ENCODE data around the gene RBM23.

RBM23 gene

DNA sequence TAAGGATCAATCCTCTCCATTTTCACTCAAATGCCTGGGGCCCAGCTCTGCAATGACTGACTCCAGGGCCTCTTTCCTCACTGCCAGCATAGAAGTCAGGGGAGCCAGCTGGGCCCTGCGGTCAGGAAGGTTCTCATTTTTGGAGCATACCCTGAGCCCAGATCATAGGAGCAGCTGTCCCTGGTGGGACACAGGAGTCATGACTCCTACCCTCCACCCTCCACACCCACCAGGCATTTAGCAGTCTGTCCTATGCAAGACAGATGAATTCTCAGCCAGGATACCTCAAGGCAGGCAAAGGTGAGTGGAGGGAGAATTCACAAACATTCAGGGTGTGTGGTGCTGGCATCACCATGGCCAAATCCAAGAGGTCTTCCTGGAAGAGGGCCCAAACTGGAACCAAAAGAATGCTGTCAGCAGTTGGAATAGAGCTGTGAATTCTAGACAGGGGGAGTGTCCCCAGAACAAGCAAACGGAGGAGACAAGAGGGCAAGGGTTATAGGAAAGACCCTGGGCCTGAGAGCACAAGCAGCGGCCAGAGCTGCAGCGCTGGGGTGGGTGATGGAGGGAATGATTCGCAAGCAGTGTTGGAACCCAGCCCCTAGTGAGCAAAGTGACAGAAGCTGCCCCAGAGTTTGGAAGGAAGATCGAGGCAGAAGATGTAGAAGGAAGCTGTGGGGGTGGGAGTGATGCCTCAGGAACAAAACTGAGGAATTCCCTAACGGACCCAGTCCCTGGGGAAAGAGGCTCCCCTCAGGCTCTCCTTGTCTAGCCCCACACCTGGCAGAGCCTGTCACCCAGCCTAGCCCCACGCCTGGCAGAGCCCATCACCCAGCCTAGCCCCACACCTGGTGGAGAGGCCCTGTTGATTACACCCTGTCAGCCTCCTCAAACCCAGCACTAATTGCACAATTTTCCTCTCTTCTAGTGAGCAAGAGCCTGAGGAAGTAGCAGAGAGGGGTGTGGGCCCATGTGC lies 40.4 kb downstream of the RBM23 start:
- Histone ChIP-seq H3K4me1 (ENCODE audit: control insufficient read depth, insufficient read depth, low read length) (peaks cover 17% of the 10 kb centered on the region), H3K9me3 (ENCODE audit: control insufficient read depth, low read length) (no peaks in the 10 kb centered on the region), H3K36me3 (ENCODE audit: control insufficient read depth, insufficient read depth, low read length) (no peaks in the 10 kb centered on the region), H3K27me3 (ENCODE audit: control insufficient read depth, insufficient read depth, low read length, poor library complexity, severe bottlenecking) (no peaks in the 10 kb centered on the region), H3K4me3 (ENCODE audit: insufficient read depth, low read depth, low read length) (no peak overlapping the region), H3K27ac (ENCODE audit: insufficient read depth, low read depth, low read length, poor library complexity, severe bottlenecking) (no peak overlapping the region)
- WGBS, 2 experiments: 85 to 91% methylated on average over 8 of the region's 8 CpGs

DNA sequence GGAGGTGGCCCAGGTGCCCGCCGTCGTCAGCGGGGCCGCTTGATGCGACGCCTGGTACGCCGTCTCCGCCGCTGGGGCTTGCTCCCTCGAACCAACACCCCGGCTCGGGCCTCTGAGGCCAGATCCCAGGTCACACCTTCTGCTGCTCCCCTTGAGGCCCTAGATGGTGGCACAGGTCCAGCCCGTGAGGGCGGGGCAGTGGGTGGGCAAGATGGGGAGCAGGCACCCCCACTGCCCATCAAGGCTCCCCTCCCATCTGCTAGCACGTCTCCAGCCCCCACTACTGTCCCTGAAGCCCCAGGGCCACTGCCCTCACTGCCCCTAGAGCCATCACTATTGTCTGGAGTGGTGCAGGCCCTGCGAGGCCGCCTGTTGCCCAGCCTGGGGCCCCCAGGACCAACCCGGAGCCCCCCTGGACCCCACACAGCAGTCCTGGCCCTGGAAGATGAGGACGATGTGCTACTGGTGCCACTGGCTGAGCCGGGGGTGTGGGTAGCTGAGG lies 41.9 kb downstream of the RBM23 start:
- WGBS, 2 experiments: 94 to 96% methylated on average over 22 of the region's 22 CpGs
- Histone ChIP-seq H3K36me3 (ENCODE audit: control insufficient read depth, insufficient read depth, low read length) (no peaks in the 10 kb centered on the region), H3K9me3 (ENCODE audit: control insufficient read depth, low read length) (no peaks in the 10 kb centered on the region), H3K4me1 (ENCODE audit: control insufficient read depth, insufficient read depth, low read length) (peaks cover 4% of the 10 kb centered on the region), H3K27me3 (ENCODE audit: control insufficient read depth, insufficient read depth, low read length, poor library complexity, severe bottlenecking) (no peaks in the 10 kb centered on the region), H3K4me3 (ENCODE audit: insufficient read depth, low read depth, low read length) (no peak overlapping the region), H3K27ac (ENCODE audit: insufficient read depth, low read depth, low read length, poor library complexity, severe bottlenecking) (no peak overlapping the region)

GRCh38 chr14:22875748-22876319 lies 43.1 kb downstream of the RBM23 start:
- no peaks in the 10 kb centered on the region for H3K36me3 ChIP-seq (ENCODE audit: control insufficient read depth, insufficient read depth, low read length)
- H3K27ac ChIP-seq (ENCODE audit: insufficient read depth, low read depth, low read length, poor library complexity, severe bottlenecking): no peak overlapping the region
- 95 to 96% methylated on average over 20 of the region's 20 CpGs for WGBS, 2 experiments
- no peak overlapping the region for H3K4me3 ChIP-seq (ENCODE audit: insufficient read depth, low read depth, low read length)
- H3K27me3 ChIP-seq (ENCODE audit: control insufficient read depth, insufficient read depth, low read length, poor library complexity, severe bottlenecking): no peaks in the 10 kb centered on the region
- H3K4me1 ChIP-seq (ENCODE audit: control insufficient read depth, insufficient read depth, low read length): peaks cover 2% of the 10 kb centered on the region
- H3K9me3 ChIP-seq (ENCODE audit: control insufficient read depth, low read length): no peaks in the 10 kb centered on the region

DNA sequence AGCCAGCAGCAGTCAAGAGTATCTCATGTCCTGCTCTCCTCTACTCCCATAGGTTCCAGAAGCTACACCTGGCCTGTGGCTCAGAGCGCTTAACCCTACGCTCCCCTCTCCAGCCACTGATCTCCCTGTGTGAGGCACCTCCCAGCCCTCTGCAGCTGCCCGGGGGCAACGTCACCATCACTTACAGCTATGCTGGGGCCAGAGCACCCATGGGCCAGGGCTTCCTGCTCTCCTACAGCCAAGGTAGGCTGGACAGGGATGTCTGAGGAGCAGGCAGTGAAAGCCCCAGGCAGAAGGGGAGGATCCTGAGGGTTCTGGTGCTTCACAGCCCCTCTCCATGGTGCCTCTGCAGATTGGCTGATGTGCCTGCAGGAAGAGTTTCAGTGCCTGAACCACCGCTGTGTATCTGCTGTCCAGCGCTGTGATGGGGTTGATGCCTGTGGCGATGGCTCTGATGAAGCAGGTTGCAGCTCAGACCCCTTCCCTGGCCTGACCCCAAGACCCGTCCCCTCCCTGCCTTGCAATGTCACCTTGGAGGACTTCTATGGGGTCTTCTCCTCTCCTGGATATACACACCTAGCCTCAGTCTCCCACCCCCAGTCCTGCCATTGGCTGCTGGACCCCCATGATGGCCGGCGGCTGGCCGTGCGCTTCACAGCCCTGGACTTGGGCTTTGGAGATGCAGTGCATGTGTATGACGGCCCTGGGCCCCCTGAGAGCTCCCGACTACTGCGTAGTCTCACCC lies 43.8 kb downstream of the RBM23 start:
- Histone ChIP-seq H3K4me3 (ENCODE audit: insufficient read depth, low read depth, low read length) (no peak overlapping the region), H3K9me3 (ENCODE audit: control insufficient read depth, low read length) (no peaks in the 10 kb centered on the region), H3K4me1 (ENCODE audit: control insufficient read depth, insufficient read depth, low read length) (peaks cover 7% of the 10 kb centered on the region), H3K36me3 (ENCODE audit: control insufficient read depth, insufficient read depth, low read length) (no peaks in the 10 kb centered on the region), H3K27me3 (ENCODE audit: control insufficient read depth, insufficient read depth, low read length, poor library complexity, severe bottlenecking) (no peaks in the 10 kb centered on the region), H3K27ac (ENCODE audit: insufficient read depth, low read depth, low read length, poor library complexity, severe bottlenecking) (no peak overlapping the region)
- WGBS, 2 experiments: 93% methylated on average over 15 of the region's 15 CpGs

DNA sequence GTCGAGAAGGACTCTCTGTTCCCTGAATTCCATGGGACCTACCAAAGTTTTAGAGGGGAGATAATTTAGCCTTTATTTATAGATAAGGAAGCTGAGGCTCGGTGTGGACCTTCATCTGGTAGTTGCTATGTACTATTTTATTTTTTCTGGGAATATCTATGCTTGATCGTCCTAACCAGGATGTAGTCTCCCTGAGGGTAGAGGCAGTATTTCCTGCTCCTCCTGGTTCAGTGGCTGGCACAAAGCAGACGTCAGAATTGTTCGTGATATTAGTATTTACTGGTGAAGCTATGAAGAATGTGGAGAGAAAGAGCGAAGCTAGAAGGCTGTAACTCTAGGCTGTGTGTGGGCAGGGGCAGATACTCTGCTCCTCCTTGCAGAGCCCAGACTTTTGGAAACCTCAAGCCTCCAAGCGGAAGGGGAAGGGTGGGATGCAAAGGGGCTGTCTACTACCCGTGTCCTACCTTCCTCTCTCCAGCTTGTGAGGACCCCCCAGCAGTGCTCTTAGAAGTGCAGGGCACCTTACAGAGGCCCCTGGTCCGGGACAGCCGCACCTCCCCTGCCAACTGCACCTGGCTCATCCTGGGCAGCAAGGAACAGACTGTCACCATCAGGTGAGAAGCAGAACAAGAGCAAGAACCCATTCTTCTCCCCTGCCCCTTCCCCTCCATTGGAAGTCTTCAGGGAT lies 46.0 kb downstream of the RBM23 start:
- Histone ChIP-seq H3K4me3 (ENCODE audit: insufficient read depth, low read depth, low read length) (peak overlapping the region; percentile 79), H3K4me1 (ENCODE audit: control insufficient read depth, insufficient read depth, low read length) (peaks cover 7% of the 10 kb centered on the region), H3K27me3 (ENCODE audit: control insufficient read depth, insufficient read depth, low read length, poor library complexity, severe bottlenecking) (no peaks in the 10 kb centered on the region), H3K27ac (ENCODE audit: insufficient read depth, low read depth, low read length, poor library complexity, severe bottlenecking) (peak overlapping the region; percentile 9), H3K36me3 (ENCODE audit: control insufficient read depth, insufficient read depth, low read length) (no peaks in the 10 kb centered on the region), H3K9me3 (ENCODE audit: control insufficient read depth, low read length) (no peaks in the 10 kb centered on the region)
- 71 to 76% methylated on average over 10 of the region's 10 CpGs for WGBS, 2 experiments

GRCh38 chr14:22872033-22872832 lies 46.7 kb downstream of the RBM23 start:
- peak overlapping the region; percentile 79 for H3K4me3 ChIP-seq (ENCODE audit: insufficient read depth, low read depth, low read length)
- H3K36me3 ChIP-seq (ENCODE audit: control insufficient read depth, insufficient read depth, low read length): no peaks in the 10 kb centered on the region
- H3K27me3 ChIP-seq (ENCODE audit: control insufficient read depth, insufficient read depth, low read length, poor library complexity, severe bottlenecking): no peaks in the 10 kb centered on the region
- peak overlapping the region; percentile 81 for H3K27ac ChIP-seq (ENCODE audit: insufficient read depth, low read depth, low read length, poor library complexity, severe bottlenecking)
- H3K9me3 ChIP-seq (ENCODE audit: control insufficient read depth, low read length): no peaks in the 10 kb centered on the region
- 0 to 1% methylated on average over 45 of the region's 45 CpGs for WGBS, 2 experiments
- peaks cover 7% of the 10 kb centered on the region for H3K4me1 ChIP-seq (ENCODE audit: control insufficient read depth, insufficient read depth, low read length)

- Histone ChIP-seq H3K27ac (ENCODE audit: insufficient read depth, low read depth, low read length, poor library complexity, severe bottlenecking) (peak within 1 kb of the TSS; percentile 81), H3K36me3 (ENCODE audit: control insufficient read depth, insufficient read depth, low read length) (no peaks in the 10 kb centered on the region), H3K9me3 (ENCODE audit: control insufficient read depth, low read length) (no peaks in the 10 kb centered on the region), H3K4me3 (ENCODE audit: insufficient read depth, low read depth, low read length) (peak within 1 kb of the TSS; percentile 79), H3K4me1 (ENCODE audit: control insufficient read depth, insufficient read depth, low read length) (peaks cover 7% of the 10 kb centered on the region), H3K27me3 (ENCODE audit: control insufficient read depth, insufficient read depth, low read length, poor library complexity, severe bottlenecking) (no peaks in the 10 kb centered on the region)
- WGBS, 2 experiments: 0% methylated on average over 50 of the region's 50 CpGs
These were observed 47.5 kb downstream of the RBM23 start, which contains the start of gene LRP10 for GRCh38 chr14:22871224-22872032. LRP10 (plus strand) TSS chr14:22871740; CDS start chr14:22872304, 564 bp downstream.

- WGBS, 2 experiments: 20% methylated on average over 1 of the region's 1 CpG; no CpG with 5 or more reads in 1 of the 2 experiments
- H3K27ac ChIP-seq (ENCODE audit: insufficient read depth, low read depth, low read length, poor library complexity, severe bottlenecking): peak overlapping the region; percentile 42
- peaks cover 7% of the 10 kb centered on the region for H3K4me1 ChIP-seq (ENCODE audit: control insufficient read depth, insufficient read depth, low read length)
- H3K36me3 ChIP-seq (ENCODE audit: control insufficient read depth, insufficient read depth, low read length): no peaks in the 10 kb centered on the region
- H3K9me3 ChIP-seq (ENCODE audit: control insufficient read depth, low read length): no peaks in the 10 kb centered on the region
- no peaks in the 10 kb centered on the region for H3K27me3 ChIP-seq (ENCODE audit: control insufficient read depth, insufficient read depth, low read length, poor library complexity, severe bottlenecking)
- H3K4me3 ChIP-seq (ENCODE audit: insufficient read depth, low read depth, low read length): peak overlapping the region; percentile 79
These were observed 48.1 kb downstream of the RBM23 start for GRCh38 chr14:22870811-22871223.

Data from ectodermal cell (in vitro differentiated cells).